GM12864 (cell line): Measurements from ENCODE around the gene HS1BP3.

Experiments
- DNase-seq: peaks from one replicate; pipeline ENCODE4 v3.0.0-alpha.2; 2011; ENCODE audit warnings: low read depth
- H3K4me3 ChIP-seq: 2 replicates; pipeline ENCODE4 v1.5.1; 2011; ENCODE audit warnings: mild to moderate bottlenecking, low read depth, low read length, control low read depth
- CTCF ChIP-seq: IDR thresholded peaks from 2 replicates; pipeline ENCODE4 v1.5.1; 2011; ENCODE audit warnings: low read depth, mild to moderate bottlenecking, moderate library complexity, low read length, control low read depth, inconsistent platforms; ENCODE audit errors: missing control alignments

HS1BP3 gene

GRCh38 chr2:20632446-20632990, 18.4 kb downstream of the HS1BP3 start:
- no peak for DNase-seq
- TF ChIP-seq CTCF = no peak

GRCh38 chr2:20631617-20632307, 19.1 kb downstream of the HS1BP3 start:
- no peak for TF ChIP-seq CTCF
- DNase-seq = no peak
- no peak overlapping the region for H3K4me3 ChIP-seq

More at GRCh38 chr2:20632446-20632990, 18.4 kb downstream of the HS1BP3 start:
- no peak overlapping the region for H3K4me3 ChIP-seq

- DNase-seq = no peak
- H3K4me3 ChIP-seq = no peak overlapping the region
- no peak for TF ChIP-seq CTCF
These were observed 19.9 kb downstream of the HS1BP3 start for GRCh38 chr2:20630967-20631366.

GRCh38 chr2:20629581-20630171, 21.2 kb downstream of the HS1BP3 start:
- no peak for DNase-seq
- H3K4me3 ChIP-seq = no peak overlapping the region
- no peak for TF ChIP-seq CTCF

GRCh38 chr2:20629181-20629580, 21.7 kb downstream of the HS1BP3 start:
- no peak for DNase-seq
- no peak for TF ChIP-seq CTCF
- no peak overlapping the region for H3K4me3 ChIP-seq

GRCh38 chr2:20627712-20628380, 23.1 kb downstream of the HS1BP3 start:
- H3K4me3 ChIP-seq = no peak overlapping the region
- DNase-seq = no peak
- TF ChIP-seq CTCF = no peak
